Stimulated activated CD8-positive, alpha-beta memory T cell treated with anti-CD3 and anti-CD28 coated beads, Interleukin-2, amount 100 ng/mL, for 48 hours (primary cell): Measurements from ENCODE around the gene PCNP.
A peak's percentile ranks its signal among the peaks of the same experiment; 100 is the strongest.
"Not testable (repeated sequence)": the region's sequence is repeated elsewhere in the genome, so short reads cannot be mapped to it uniquely, and the experiment has no call there.

Experiments used
- DNase-seq, 2 donors: peaks; one replicate each; pipeline ENCODE4 v3.0.0-alpha.2; 2020; ENCODE audit warnings: low read depth in 2 of 2

Gene PCNP

GRCh38 chr3:101567528-101568317 is 6.3 kb upstream of the PCNP start:
- DNase-seq = peak in 1 of 2 donors; percentile 48

GRCh38 chr3:101571028-101571895 is 2.7 kb upstream of the PCNP start:
- no peak for DNase-seq

GRCh38 chr3:101574388-101575112 is 570 bp downstream of the PCNP start:
- DNase-seq = peak in 1 of 2 donors; percentile 27

DNA sequence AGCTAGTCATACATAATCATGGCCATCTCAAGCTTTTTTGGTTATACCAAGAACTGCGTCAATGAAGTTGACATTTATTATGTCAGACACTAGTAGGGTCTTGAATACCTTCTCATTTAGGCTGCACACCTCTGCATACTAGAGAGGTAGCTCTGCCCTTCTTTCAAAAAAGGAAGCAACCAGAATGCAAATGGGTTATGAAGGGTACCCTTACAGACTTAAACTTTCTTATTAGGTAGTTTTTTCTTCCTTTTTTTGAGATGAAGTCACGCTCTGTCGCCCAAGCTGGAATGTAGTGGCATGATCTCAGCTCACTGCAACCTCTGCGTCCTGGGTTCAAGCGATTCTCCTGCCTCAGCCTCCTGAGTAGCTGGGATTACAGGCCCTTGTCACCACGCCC is 3.3 kb downstream of the PCNP start:
- no peak for DNase-seq

GRCh38 chr3:101588616-101589015 is 14.6 kb downstream of the PCNP start:
- no peak for DNase-seq

- no peak for DNase-seq
Measured at GRCh38 chr3:101591071-101591470, 17.1 kb downstream of the PCNP start.

DNA sequence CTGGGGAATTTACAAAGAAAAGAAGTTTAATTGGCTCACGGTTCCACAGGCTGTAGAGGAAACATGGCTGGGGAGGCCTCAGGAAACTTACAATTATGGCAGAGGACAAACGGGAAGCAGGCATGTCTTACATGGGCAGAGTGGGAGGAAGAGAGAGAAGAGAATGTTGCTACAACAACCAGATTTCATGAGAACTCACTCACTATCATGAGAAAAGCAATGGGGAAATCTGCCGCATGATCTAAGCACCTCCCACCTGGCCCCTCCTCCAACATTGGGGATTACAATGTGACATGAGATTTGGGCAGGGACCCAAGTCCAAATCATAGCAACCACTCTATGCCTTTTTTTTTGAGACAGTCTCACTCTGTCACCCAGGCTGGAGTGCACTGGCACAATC is 28.8 kb downstream of the PCNP start:
- DNase-seq = no peak

- DNase-seq = no peak
Measured at GRCh38 chr3:101603184-101603583, 29.2 kb downstream of the PCNP start.

GRCh38 chr3:101605398-101605797 is 31.4 kb downstream of the PCNP start:
- DNase-seq = not testable (repeated sequence)

DNA sequence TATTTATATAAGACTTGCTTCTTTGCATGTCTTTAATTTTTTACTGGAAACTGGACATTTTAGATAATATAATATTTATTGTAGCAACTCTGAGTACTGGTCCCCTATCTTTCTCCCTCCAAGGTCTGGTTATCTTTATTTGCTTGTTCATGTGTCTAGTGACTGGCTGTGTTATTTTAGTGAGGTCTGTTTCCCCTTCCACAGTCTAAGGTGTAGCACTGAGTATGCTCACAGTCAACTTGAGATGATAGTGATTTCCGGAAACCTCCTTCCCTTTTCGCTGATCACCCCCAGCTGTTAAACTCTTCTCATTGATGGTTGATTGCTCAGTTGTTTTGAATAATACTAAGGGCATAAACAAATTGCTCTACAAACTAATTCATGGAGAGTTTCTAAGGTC is 37.0 kb downstream of the PCNP start:
- DNase-seq = no peak

DNA sequence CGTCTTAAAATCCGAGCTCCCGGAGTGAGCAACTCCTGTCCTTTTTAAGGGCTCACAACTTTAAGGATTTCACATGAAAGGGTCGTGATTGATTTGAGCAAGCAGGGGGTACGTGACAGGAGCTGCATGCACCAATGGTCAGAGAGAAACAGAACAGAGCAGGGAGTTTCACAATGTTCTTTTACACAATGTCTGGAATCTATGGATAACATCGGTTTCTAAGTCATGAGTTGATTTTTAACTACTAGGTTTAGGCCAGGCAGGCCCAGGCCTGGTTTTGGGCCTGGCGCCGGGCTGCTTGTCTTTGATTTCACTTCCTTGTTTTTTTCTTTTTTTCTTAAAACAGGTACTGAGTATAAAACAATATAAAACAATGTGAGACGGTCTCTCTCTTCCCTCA is 39.0 kb downstream of the PCNP start:
- DNase-seq = not testable (repeated sequence)

- DNase-seq = no peak
Measured at GRCh38 chr3:101615525-101615924, 41.5 kb downstream of the PCNP start.

- DNase-seq = no peak
Measured at GRCh38 chr3:101617478-101617877, 43.5 kb downstream of the PCNP start.

- DNase-seq = no peak
Measured at GRCh38 chr3:101618726-101619125, 44.7 kb downstream of the PCNP start.

GRCh38 chr3:101619734-101620133 is 45.8 kb downstream of the PCNP start:
- no peak for DNase-seq

DNA sequence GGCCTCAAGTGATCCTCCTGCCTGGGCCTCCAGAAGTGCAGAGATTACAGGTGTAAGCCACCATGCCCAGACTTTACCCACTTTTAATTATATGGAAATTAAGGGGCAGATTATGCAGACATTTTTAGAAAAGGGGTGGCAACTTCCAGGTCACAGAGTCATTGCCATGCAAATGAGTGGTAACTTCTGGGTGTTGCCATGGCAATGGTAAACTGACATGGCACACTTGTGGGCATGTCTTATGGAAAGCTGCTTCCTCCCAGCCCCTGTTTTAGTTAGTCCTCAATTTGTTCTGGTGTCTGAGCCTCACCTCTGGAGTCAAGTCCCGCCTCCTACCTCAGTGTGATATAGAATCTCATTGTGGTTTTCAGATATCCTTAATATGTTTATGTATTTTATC is 49.7 kb downstream of the PCNP start:
- no peak for DNase-seq

DNA sequence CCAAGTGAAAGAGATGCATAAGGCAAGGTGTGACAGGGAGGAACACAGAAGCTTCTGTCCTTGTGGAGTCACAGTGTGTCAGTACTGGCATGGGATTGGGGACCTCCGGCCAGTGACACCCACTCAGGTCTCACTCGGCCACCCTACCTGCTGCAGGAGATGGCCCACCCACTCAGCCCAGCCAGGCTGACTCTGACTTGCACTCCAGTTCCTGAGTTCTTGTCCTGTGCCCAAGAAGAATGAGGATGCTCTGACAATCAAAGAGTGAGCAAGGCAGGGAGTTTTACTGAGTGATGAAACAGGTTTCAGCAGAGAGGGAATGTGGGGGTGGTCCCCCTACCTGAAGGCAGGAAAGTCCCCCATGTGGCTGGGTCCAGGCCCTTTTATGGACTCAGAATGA is 50.9 kb downstream of the PCNP start:
- DNase-seq = no peak

- DNase-seq = no peak
Measured at GRCh38 chr3:101625879-101626278, 51.9 kb downstream of the PCNP start.

DNA sequence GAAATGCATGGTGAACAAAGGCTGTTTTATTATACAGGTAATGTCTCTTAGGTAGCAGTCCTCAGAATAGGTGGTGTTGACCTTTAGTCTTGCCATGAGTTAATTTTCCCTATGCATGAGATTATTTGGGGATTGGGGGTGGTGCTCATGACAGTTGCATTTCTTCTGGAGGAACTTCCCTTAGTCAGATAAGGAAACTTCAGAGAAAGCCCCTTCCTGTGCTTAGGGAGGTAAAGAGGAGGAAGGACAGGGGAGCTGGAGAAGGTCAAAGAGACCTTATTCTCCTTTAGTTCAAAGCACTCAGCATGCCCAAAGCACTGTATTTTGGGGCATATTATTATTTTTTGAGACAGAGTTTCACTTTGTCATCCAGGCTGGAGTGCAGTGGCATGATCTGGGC is 55.2 kb downstream of the PCNP start:
- no peak for DNase-seq

GRCh38 chr3:101631098-101631796 is 57.3 kb downstream of the PCNP start:
- no peak for DNase-seq

DNA sequence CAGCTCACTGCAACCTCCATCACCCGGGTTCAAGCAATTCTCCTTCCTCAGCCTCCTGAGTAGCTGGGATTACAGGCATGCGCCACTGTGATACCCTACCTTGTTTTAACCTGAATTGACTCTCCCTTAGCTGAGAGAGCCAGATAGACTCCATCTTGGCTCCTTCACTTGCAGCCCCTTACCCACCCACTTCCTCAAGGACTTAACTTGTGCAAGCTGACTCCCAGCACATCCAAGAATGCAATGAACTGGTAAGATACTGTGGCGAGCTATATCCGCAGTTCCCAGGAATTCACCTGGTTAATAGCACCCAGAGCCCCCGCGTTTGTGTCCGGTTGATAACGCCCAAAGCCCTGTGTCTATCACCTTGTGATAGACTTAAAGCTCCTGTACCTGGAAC is 58.0 kb downstream of the PCNP start:
- DNase-seq = not testable (repeated sequence)

DNA sequence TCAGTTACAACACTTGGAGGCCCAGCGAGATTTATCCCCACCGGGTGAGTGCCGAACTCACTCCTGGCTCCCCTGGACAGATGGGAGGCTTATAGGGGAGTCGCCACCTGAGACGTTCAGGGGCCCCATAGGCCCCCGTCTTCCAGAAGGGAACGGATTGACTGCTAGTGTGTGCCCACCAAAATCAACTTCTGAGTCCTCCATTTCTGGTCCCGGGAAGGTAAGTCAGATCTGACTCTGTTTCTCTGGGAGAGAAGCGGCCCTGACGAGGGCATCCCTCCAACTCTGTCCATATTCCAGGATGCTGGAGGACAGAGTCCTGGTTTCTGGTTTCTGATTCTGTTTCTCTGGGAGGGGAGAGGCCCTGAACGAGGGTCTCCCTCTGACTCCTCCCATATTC is 58.6 kb downstream of the PCNP start:
- no peak for DNase-seq
